H1 (cell line): ENCODE data around the gene TTC33. TPM values are rescaled to one million over a fixed set of nuclear protein-coding genes. Genes with fewer than 3 reads are reported as not detected.

Experiments used
- CTCF ChIA-PET: fragments of 300-600 bp; sonication (Branson Sonifier 250); formaldehyde crosslinking; loops from one replicate; lab custom pipeline; 2021; ENCODE audit not compliant: partially characterized antibody; lab: Charles Lee
- POLR2A ChIA-PET: fragments of 300-600 bp; sonication (Branson Sonifier 250); formaldehyde crosslinking; loops from one replicate; lab custom pipeline; 2021; ENCODE audit warnings: inconsistent platforms; ENCODE audit not compliant: partially characterized antibody; lab: Charles Lee
- DNase-seq, 2 experiments: peaks; one replicate each; pipeline versions ENCODE4 v3.0.0 to v3.0.0-alpha.2; 2010 to 2022; ENCODE audit warnings: low spot score in 2 of 2, low read depth in 1 of 2, mixed read lengths in 1 of 2
- FAIRE-seq: peaks from 2 replicates; lab custom pipeline; 2011; peaks lifted over from hg19 to GRCh38; lab: Jason Lieb, UNC
- H2AFZ ChIP-seq: 2 replicates; pipeline ENCODE4 v1.8.1; 2012; ENCODE audit warnings: low read length, inconsistent platforms
- H2AK5ac ChIP-seq: 2 replicates; pipeline ENCODE4 v1.6.1; 2013; ENCODE audit warnings: low read depth, low read length
- H2BK120ac ChIP-seq: replicated peaks from 2 replicates; pipeline ENCODE3; 2013; ENCODE audit warnings: low read depth, low read length, inconsistent platforms
- H2BK12ac ChIP-seq: 2 replicates; pipeline ENCODE4 v1.6.1; 2013; ENCODE audit warnings: low read depth, low read length
- H2BK15ac ChIP-seq: 2 replicates; pipeline ENCODE4 v1.6.1; 2013; ENCODE audit warnings: low read length
- H2BK20ac ChIP-seq: 2 replicates; pipeline ENCODE4 v1.6.1; 2013; ENCODE audit warnings: low read length
- H2BK5ac ChIP-seq: 2 replicates; pipeline ENCODE4 v1.6.1; 2013; ENCODE audit warnings: low read depth, low read length
- H3K14ac ChIP-seq: 2 replicates; pipeline ENCODE4 v1.6.1; 2013; ENCODE audit warnings: inconsistent platforms; ENCODE audit not compliant: insufficient read length
- H3K18ac ChIP-seq: 2 replicates; pipeline ENCODE4 v1.6.1; 2013; ENCODE audit warnings: low read length; ENCODE audit errors: extremely low read depth
- H3K23ac ChIP-seq: 2 replicates; pipeline ENCODE4 v1.6.1; 2013; ENCODE audit warnings: inconsistent platforms; ENCODE audit not compliant: insufficient read length
- H3K23me2 ChIP-seq: 2 replicates; pipeline ENCODE4 v1.6.1; 2013; ENCODE audit warnings: low read depth, low read length
- H3K27ac ChIP-seq: 2 replicates; pipeline ENCODE4 v1.6.1; 2011; ENCODE audit warnings: low read depth, low read length, inconsistent platforms
- H3K27me3 ChIP-seq, 4 experiments: replicated peaks in 1 of 4; 1 replicate in 1 of 4; 2 replicates in 3 of 4; pipeline versions ENCODE4 v1.6.1 to v1.8.1; 2011 to 2013; ENCODE audit warnings: low read length in 3 of 4, mild to moderate bottlenecking in 3 of 4, inconsistent platforms in 2 of 4, mixed read lengths in 2 of 4, moderate library complexity in 1 of 4; ENCODE audit not compliant: control insufficient read depth in 3 of 4, insufficient read depth in 3 of 4; ENCODE audit errors: extremely low read depth in 1 of 4
- H3K36me3 ChIP-seq, 4 experiments: 2 replicates each; pipeline versions ENCODE4 v1.6.1 to v1.8.1; 2011 to 2013; ENCODE audit warnings: mild to moderate bottlenecking in 4 of 4, low read length in 3 of 4, moderate library complexity in 2 of 4, control low read depth in 1 of 4, inconsistent platforms in 1 of 4; ENCODE audit not compliant: insufficient read depth in 4 of 4, control insufficient read depth in 2 of 4
- H3K4ac ChIP-seq: replicated peaks from 2 replicates; pipeline ENCODE3; 2013; ENCODE audit warnings: low read length, low read depth, mixed read lengths, inconsistent platforms; ENCODE audit not compliant: insufficient read length
- H3K4me1 ChIP-seq, 4 experiments: replicated peaks in 1 of 4; 1 replicate in 1 of 4; 2 replicates in 3 of 4; pipeline versions ENCODE4 v1.6.1 to v1.8.1; 2011 to 2013; ENCODE audit warnings: low read length in 3 of 4, inconsistent platforms in 2 of 4, mixed read lengths in 1 of 4; ENCODE audit not compliant: insufficient read depth in 4 of 4, control insufficient read depth in 3 of 4
- H3K4me2 ChIP-seq, 2 experiments: 2 replicates each; pipeline versions ENCODE4 v1.6.1 to v1.8.1; 2011 to 2013; ENCODE audit warnings: low read depth in 2 of 2, low read length in 2 of 2, control low read depth in 1 of 2, inconsistent platforms in 1 of 2, mild to moderate bottlenecking in 1 of 2; ENCODE audit not compliant: insufficient read depth in 1 of 2
- H3K4me3 ChIP-seq, 4 experiments: fragments of 200-600, 300-600 bp in 1 of 4; sonication (generic), shearing (Covaris generic), sonication (Bioruptor Twin) in 1 of 4; 2 replicates each; pipeline versions ENCODE4 v1.5.1 to v1.8.1; 2011 to 2016; ENCODE audit warnings: low read length in 4 of 4, low read depth in 3 of 4, control low read depth in 2 of 4, inconsistent platforms in 2 of 4, mild to moderate bottlenecking in 2 of 4, mixed read lengths in 1 of 4, moderate library complexity in 1 of 4; ENCODE audit not compliant: insufficient read depth in 2 of 4; ENCODE audit errors: extremely low read depth in 1 of 4
- H3K56ac ChIP-seq: replicated peaks from 2 replicates; pipeline ENCODE3; 2013; ENCODE audit warnings: low read depth, mild to moderate bottlenecking, mixed read lengths, low read length, inconsistent platforms; ENCODE audit not compliant: insufficient read length
- H3K79me1 ChIP-seq: 2 replicates; pipeline ENCODE4 v1.6.1; 2013; ENCODE audit warnings: low read depth, low read length, control low read depth
- H3K79me2 ChIP-seq, 2 experiments: 2 replicates each; pipeline versions ENCODE4 v1.6.1 to v1.8.1; 2012 to 2013; ENCODE audit warnings: low read length in 2 of 2, mild to moderate bottlenecking in 2 of 2, inconsistent platforms in 1 of 2; ENCODE audit not compliant: insufficient read depth in 2 of 2, control insufficient read depth in 1 of 2
- H3K9ac ChIP-seq, 4 experiments: replicated peaks in 1 of 4; 1 replicate in 1 of 4; 2 replicates in 3 of 4; pipeline versions ENCODE4 v1.6.1 to v1.8.1; 2011 to 2013; ENCODE audit warnings: low read depth in 3 of 4, low read length in 3 of 4, control low read depth in 2 of 4, mild to moderate bottlenecking in 2 of 4, moderate library complexity in 2 of 4, inconsistent platforms in 1 of 4; ENCODE audit errors: extremely low read depth in 1 of 4
- H3K9me3 ChIP-seq, 2 experiments: 2 replicates each; pipeline versions ENCODE4 v1.6.1 to v1.8.1; 2012 to 2013; ENCODE audit warnings: mild to moderate bottlenecking in 2 of 2, moderate library complexity in 2 of 2, control low read depth in 1 of 2, inconsistent platforms in 1 of 2, low read depth in 1 of 2, low read length in 1 of 2, mixed read lengths in 1 of 2; ENCODE audit not compliant: insufficient read depth in 2 of 2
- H4K20me1 ChIP-seq, 2 experiments: replicated peaks in 1 of 2; 2 replicates each; pipeline versions ENCODE3 to v1.8.1; 2011 to 2013; ENCODE audit warnings: inconsistent platforms in 2 of 2, low read length in 2 of 2, mild to moderate bottlenecking in 1 of 2; ENCODE audit not compliant: insufficient read depth in 2 of 2, control insufficient read depth in 1 of 2
- H4K5ac ChIP-seq: 2 replicates; pipeline ENCODE4 v1.6.1; 2013; ENCODE audit warnings: low read length, low read depth, mixed read lengths, inconsistent platforms; ENCODE audit not compliant: insufficient read length
- H4K8ac ChIP-seq: 2 replicates; pipeline ENCODE4 v1.8.0; 2013; ENCODE audit warnings: mild to moderate bottlenecking, moderate library complexity, low read length, inconsistent platforms; ENCODE audit not compliant: insufficient read depth; ENCODE audit errors: extremely low read depth
- H4K91ac ChIP-seq: replicated peaks from 2 replicates; pipeline ENCODE3; 2013; ENCODE audit warnings: low read length, mixed read lengths, inconsistent platforms; ENCODE audit not compliant: insufficient read length
- CBX8 ChIP-seq: fragments of 300-800, 300-1000 bp; sonication (generic); IDR thresholded peaks from 2 replicates; pipeline ENCODE4 v1.7.1; 2016; ENCODE audit warnings: low read depth, low read length, borderline replicate concordance
- CEBPB ChIP-seq: IDR thresholded peaks from 2 replicates; pipeline ENCODE4 v1.6.1; 2012; ENCODE audit warnings: low read depth, low read length
- FOSL1 ChIP-seq: IDR thresholded peaks from 2 replicates; pipeline ENCODE4 v1.6.1; 2011; ENCODE audit warnings: mild to moderate bottlenecking, low read depth, low read length, moderate library complexity; ENCODE audit not compliant: insufficient read depth
- RXRA ChIP-seq: IDR thresholded peaks from 2 replicates; pipeline ENCODE4 v1.6.1; 2011; ENCODE audit warnings: low read depth, mild to moderate bottlenecking, low read length, moderate library complexity; ENCODE audit not compliant: insufficient read depth
- SIN3A ChIP-seq, 2 experiments: IDR thresholded peaks in 1 of 2; conservative IDR thresholded peaks in 1 of 2; 2 replicates each; pipeline ENCODE4 v1.6.1; 2011 to 2012; ENCODE audit warnings: low read length in 2 of 2, improper control_type of control experiment in 1 of 2, low read depth in 1 of 2, mild to moderate bottlenecking in 1 of 2
- SP2 ChIP-seq: IDR thresholded peaks from 2 replicates; pipeline ENCODE4 v1.6.1; 2012; ENCODE audit warnings: mild to moderate bottlenecking, low read length, inconsistent platforms
- YY1 ChIP-seq: IDR thresholded peaks from 2 replicates; pipeline ENCODE4 v1.6.1; 2011; ENCODE audit warnings: low read depth, mild to moderate bottlenecking, low read length
- WGBS, 2 experiments: shearing (Covaris generic) in 1 of 2; methylation state at CpG; one replicate each; pipeline versions ENCODE4 v1.1.6 to v1.1.7; 2013 to 2015; ENCODE audit warnings: low lambda C conversion rate in 2 of 2, mixed read lengths in 2 of 2, inconsistent platforms in 1 of 2, low coverage in 1 of 2, missing lambda C conversion rate in 1 of 2; ENCODE audit not compliant: insufficient replicate concordance in 2 of 2, insufficient coverage in 1 of 2, insufficient read length in 1 of 2; ENCODE audit errors: extremely low coverage in 1 of 2, missing lambda C conversion rate in 1 of 2; 5-methylcytosine and 5-hydroxymethylcytosine counted together
- polyA plus RNA-seq, 7 experiments: library from polyadenylated mRNA; depleted of rRNA in 3 of 7; stranded (reverse) in 5 of 7; unstranded in 2 of 7; fragments of >200 nt in 5 of 7; fragments of 200-250 nt in 2 of 7; gene quantifications; 1 replicate in 5 of 7; 2 replicates in 1 of 7; 4 replicates in 1 of 7; pipeline versions ENCODE4 v1.2.1 to v1.2.3, GENCODE V29; 2011 to 2013; ENCODE audit warnings: missing spikeins in 2 of 7, mixed read lengths in 2 of 7
- total RNA-seq: library from RNA; stranded (reverse); fragmentation: NEBNext Ultra II Directional; extraction: Animal tissue kit (Norgen Biotek cat#: 25700); gene quantifications from 2 replicates; pipeline ENCODE4 v1.2.1, GENCODE V29; 2021
- TF ChIP-seq, protein P1 (sequence below): IDR thresholded peaks from 2 replicates; pipeline ENCODE4 v1.6.1; 2012; ENCODE audit warnings: low read length, inconsistent platforms

Gene TTC33
- total and polyA plus RNA-seq, 2 of the 8 experiments (the other 6 are each of a cell fraction or from before 2014, with no cell fraction given), result 1.2 to 12.6 TPM

DNA sequence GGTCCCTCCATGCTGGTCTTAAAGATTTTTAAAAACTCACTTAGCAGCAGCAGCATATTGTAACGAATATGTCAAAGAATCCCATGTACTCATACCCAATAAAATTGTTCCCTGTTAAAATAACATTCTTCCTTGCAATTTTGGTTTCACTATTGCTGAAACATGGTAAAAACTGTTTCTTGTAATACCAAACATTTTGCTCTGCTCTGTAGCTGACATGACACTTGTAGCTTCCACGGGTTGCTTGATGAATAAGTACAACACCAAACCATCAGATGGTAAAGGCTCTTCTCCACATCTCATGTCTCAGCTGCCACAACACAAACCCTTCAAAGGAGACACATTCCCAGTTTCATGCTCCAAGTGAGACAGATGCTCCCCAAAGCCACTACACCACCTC, 256.8 kb downstream of the TTC33 start:
- H4K8ac ChIP-seq, result no peak overlapping the region
- peaks cover 2 to 3% (median 2%) of the 10 kb centered on the region in 4 experiments; a peak in 4 of 7 replicates for H3K4me1 ChIP-seq
- no peak overlapping the region for H2AFZ ChIP-seq
- no peak overlapping the region for H3K9ac ChIP-seq
- H3K23me2 ChIP-seq, result no peaks in the 10 kb centered on the region
- no peak overlapping the region for H2BK12ac ChIP-seq
- CTCF ChIA-PET, result no interaction called here
- no peak overlapping the region for H3K4me3 ChIP-seq
- H3K79me2 ChIP-seq, result no peaks in the 10 kb centered on the region
- H3K23ac ChIP-seq, result no peak overlapping the region
- H3K4me2 ChIP-seq, result no peak overlapping the region
- no peak overlapping the region for H2BK5ac ChIP-seq
- DNase-seq (no peak), FAIRE-seq (no peak)
- no peak overlapping the region for H2BK20ac ChIP-seq
- POLR2A ChIA-PET, result no interaction called here
- no peak overlapping the region for H2BK120ac ChIP-seq
- H3K79me1 ChIP-seq, result no peaks in the 10 kb centered on the region
- H3K36me3 ChIP-seq, result no peaks in the 10 kb centered on the region
- H3K27me3 ChIP-seq, result no peaks in the 10 kb centered on the region
- no peak overlapping the region for H3K56ac ChIP-seq
- no peaks in the 10 kb centered on the region for H3K9me3 ChIP-seq
- no peak overlapping the region for H3K4ac ChIP-seq
- no peaks in the 10 kb centered on the region for H4K20me1 ChIP-seq
- no peak overlapping the region for H4K5ac ChIP-seq
- no peak overlapping the region for H2AK5ac ChIP-seq
- H4K91ac ChIP-seq, result no peak overlapping the region
- H2BK15ac ChIP-seq, result no peak overlapping the region
- no peak overlapping the region for H3K14ac ChIP-seq
- no peak for TF ChIP-seq CEBPB
- no peak for TF ChIP-seq SP2
- TF ChIP-seq YY1, result no peak
- TF ChIP-seq RXRA, result no peak
- TF ChIP-seq, protein P1, sequence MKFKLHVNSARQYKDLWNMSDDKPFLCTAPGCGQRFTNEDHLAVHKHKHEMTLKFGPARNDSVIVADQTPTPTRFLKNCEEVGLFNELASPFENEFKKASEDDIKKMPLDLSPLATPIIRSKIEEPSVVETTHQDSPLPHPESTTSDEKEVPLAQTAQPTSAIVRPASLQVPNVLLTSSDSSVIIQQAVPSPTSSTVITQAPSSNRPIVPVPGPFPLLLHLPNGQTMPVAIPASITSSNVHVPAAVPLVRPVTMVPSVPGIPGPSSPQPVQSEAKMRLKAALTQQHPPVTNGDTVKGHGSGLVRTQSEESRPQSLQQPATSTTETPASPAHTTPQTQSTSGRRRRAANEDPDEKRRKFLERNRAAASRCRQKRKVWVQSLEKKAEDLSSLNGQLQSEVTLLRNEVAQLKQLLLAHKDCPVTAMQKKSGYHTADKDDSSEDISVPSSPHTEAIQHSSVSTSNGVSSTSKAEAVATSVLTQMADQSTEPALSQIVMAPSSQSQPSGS, result no peak
- no peak for TF ChIP-seq CBX8
- no peak for TF ChIP-seq SIN3A (conservative IDR thresholded peaks at IDR 0.05 in 1 of 2, IDR thresholded peaks at IDR 0.05 in 1 of 2; ENCODE audit: low read depth in 1 of 2, low read length in 2 of 2)
- TF ChIP-seq FOSL1, result no peak
- WGBS, 2 experiments, result 86% methylated on average over 2 of the region's 2 CpGs; no CpG with 5 or more reads in 1 of the 2 experiments
- H3K27ac ChIP-seq, result no peak overlapping the region
- H3K18ac ChIP-seq, result no peak overlapping the region
